Right cardiac atrium (tissue), 5 donors: Measurements from ENCODE around the gene SNX2. TPM values are rescaled to one million over a fixed set of nuclear protein-coding genes. Genes with fewer than 3 reads are reported as not detected.

Source experiments
- ATAC-seq, 2 donors: fragments of 200-7000 bp; cut with Tn5 transposase; one replicate each; pipeline versions ENCODE4 v1.8.0 to v1.9.1; 2020; ENCODE audit warnings: moderate library complexity in 2 of 2, mild to moderate bottlenecking in 1 of 2
- DNase-seq, 3 donors: peaks; one replicate each; pipeline ENCODE4 v3.0.0-alpha.2; 2020
- H3K27ac ChIP-seq: one replicate; pipeline ENCODE4 v1.5.1; 2013; ENCODE audit warnings: mild to moderate bottlenecking, low read length, control low read depth, moderate library complexity
- H3K27me3 ChIP-seq: one replicate; pipeline ENCODE4 v1.6.1; 2013; ENCODE audit not compliant: control insufficient read depth, insufficient read depth
- H3K4me1 ChIP-seq: one replicate; pipeline ENCODE4 v1.6.1; 2013; ENCODE audit warnings: low read length; ENCODE audit not compliant: control insufficient read depth, insufficient read depth
- H3K4me3 ChIP-seq: one replicate; pipeline ENCODE4 v1.5.1; 2013; ENCODE audit warnings: low read length, control low read depth
- H3K9me3 ChIP-seq: one replicate; pipeline ENCODE4 v1.6.1; 2013; ENCODE audit warnings: low read length; ENCODE audit not compliant: control insufficient read depth
- WGBS: extraction: QIAGEN DNeasy Blood & Tissue Kit; methylation state at CpG from one replicate; pipeline ENCODE4 v1.1.7; 2013; 5-methylcytosine and 5-hydroxymethylcytosine counted together
- intact Hi-C, 4 donors: fragments of 100-400 bp; cut with DNase I; formaldehyde crosslinking; loops; one replicate each; pipeline versions ENCODE4 v1.11.0 to v1.14.0; 2022 to 2023
- polyA plus RNA-seq: library from polyadenylated mRNA; stranded (reverse); fragments of 200-250 nt; gene quantifications from one replicate; pipeline ENCODE4 v1.2.3, GENCODE V29; 2013
- total RNA-seq, 4 donors: library from RNA; stranded (reverse); fragmentation: NEBNext Ultra II Directional; extraction: Animal tissue kit (Norgen Biotek cat#: 25700); gene quantifications; one replicate each; pipeline ENCODE4 v1.2.1, GENCODE V29; 2021
- donor health status: healthy with polysubstance abuse.
- donor health status: DM: no; HTN: yes; CAD: no.
- donor health status: DM: no; HTN: no; CAD: no.
- donor health status: DM: no; HTN: yes; CAD: no; lungs with severe emphysema.
- donor health status: DM: yes; HTN: yes; CAD: no.

The SNX2 gene
- total and polyA plus RNA-seq, 5 donors: 27.8 to 47.4 (median 43.6) TPM

- H3K9me3 ChIP-seq: no peaks in the 10 kb centered on the region
- DNase-seq (no peak), ATAC-seq (no peak)
- H3K4me3 ChIP-seq: no peak overlapping the region
- intact Hi-C loops: no loop called here
- no peaks in the 10 kb centered on the region for H3K4me1 ChIP-seq
- H3K27ac ChIP-seq: no peak overlapping the region
- no peaks in the 10 kb centered on the region for H3K27me3 ChIP-seq
- WGBS: 45% methylated on average over 1 of the region's 1 CpG
Observed at GRCh38 chr5:122772446-122772845, 2.4 kb upstream of the SNX2 start.

- DNase-seq (no peak), ATAC-seq (no peak)
- 44% methylated on average over 3 of the region's 3 CpGs for WGBS
- H3K9me3 ChIP-seq: no peaks in the 10 kb centered on the region
- peaks cover 1% of the 10 kb centered on the region for H3K4me1 ChIP-seq
- no peaks in the 10 kb centered on the region for H3K27me3 ChIP-seq
- H3K27ac ChIP-seq: no peak overlapping the region
- no peak overlapping the region for H3K4me3 ChIP-seq
- intact Hi-C loops: no loop called here
Observed at GRCh38 chr5:122773619-122774018, 1.3 kb upstream of the SNX2 start.

GRCh38 chr5:122774519-122774860, 390 bp upstream of the SNX2 start:
- ATAC-seq (peak; percentile 51 to 65), DNase-seq (no peak)
- WGBS: 16% methylated on average over 8 of the region's 8 CpGs
- intact Hi-C loops: no loop called here
- H3K9me3 ChIP-seq: no peaks in the 10 kb centered on the region
- no peaks in the 10 kb centered on the region for H3K27me3 ChIP-seq
- peak overlapping the region; percentile 6 for H3K27ac ChIP-seq
- peaks cover 1% of the 10 kb centered on the region for H3K4me1 ChIP-seq
- peak overlapping the region; percentile 93 for H3K4me3 ChIP-seq

GRCh38 chr5:122775550-122776542, 966 bp downstream of the SNX2 start:
- ATAC-seq: peak; percentile 6 to 11
- intact Hi-C loops: no loop called here
- Histone ChIP-seq H3K4me1 (peaks cover 1% of the 10 kb centered on the region), H3K27ac (peak overlapping the region; percentile 90), H3K27me3 (no peaks in the 10 kb centered on the region), H3K9me3 (no peaks in the 10 kb centered on the region), H3K4me3 (peak overlapping the region; percentile 93)
- DNase-seq: no peak
- WGBS: 8% methylated on average over 14 of the region's 14 CpGs

GRCh38 chr5:122778157-122778556, 3.3 kb downstream of the SNX2 start:
- 96% methylated on average over 4 of the region's 4 CpGs for WGBS
- H3K4me3 ChIP-seq: no peak overlapping the region
- no peak for ATAC-seq
- no peaks in the 10 kb centered on the region for H3K9me3 ChIP-seq
- H3K27ac ChIP-seq: no peak overlapping the region
- no peaks in the 10 kb centered on the region for H3K27me3 ChIP-seq
- DNase-seq: no peak
- H3K4me1 ChIP-seq: peaks cover 1% of the 10 kb centered on the region
- intact Hi-C loops: no loop called here

GRCh38 chr5:122779451-122779850, 4.6 kb downstream of the SNX2 start:
- ATAC-seq (no peak), DNase-seq (no peak)
- Histone ChIP-seq H3K4me3 (no peak overlapping the region), H3K9me3 (no peaks in the 10 kb centered on the region), H3K27me3 (no peaks in the 10 kb centered on the region), H3K4me1 (peaks cover 1% of the 10 kb centered on the region), H3K27ac (no peak overlapping the region)
- intact Hi-C loops: no loop called here
- WGBS: 97% methylated on average over 4 of the region's 4 CpGs

- H3K4me3 ChIP-seq: no peak overlapping the region
Observed at GRCh38 chr5:122780296-122780695, 5.4 kb downstream of the SNX2 start.

GRCh38 chr5:122781465-122781864, 6.6 kb downstream of the SNX2 start:
- ATAC-seq (no peak), DNase-seq (no peak)
- intact Hi-C loops: no loop called here
- H3K27ac ChIP-seq: no peak overlapping the region
- H3K4me1 ChIP-seq: peaks cover 1% of the 10 kb centered on the region
- no peaks in the 10 kb centered on the region for H3K27me3 ChIP-seq
- H3K4me3 ChIP-seq: no peak overlapping the region
- 0% methylated on average over 1 of the region's 1 CpG for WGBS
- no peaks in the 10 kb centered on the region for H3K9me3 ChIP-seq

More at GRCh38 chr5:122780296-122780695, 5.4 kb downstream of the SNX2 start:
- no peak overlapping the region for H3K27ac ChIP-seq
- WGBS: 97% methylated on average over 4 of the region's 4 CpGs
- no peaks in the 10 kb centered on the region for H3K27me3 ChIP-seq
- H3K9me3 ChIP-seq: no peaks in the 10 kb centered on the region
- ATAC-seq (no peak), DNase-seq (no peak)
- intact Hi-C loops: no loop called here
- peaks cover 1% of the 10 kb centered on the region for H3K4me1 ChIP-seq

- Histone ChIP-seq H3K4me3 (no peak overlapping the region), H3K9me3 (no peaks in the 10 kb centered on the region), H3K4me1 (no peaks in the 10 kb centered on the region), H3K27me3 (no peaks in the 10 kb centered on the region), H3K27ac (no peak overlapping the region)
- 93% methylated on average over 1 of the region's 1 CpG for WGBS
- intact Hi-C loops: no loop called here
- DNase-seq (no peak), ATAC-seq (no peak)
Observed at GRCh38 chr5:122785294-122785693, 10.4 kb downstream of the SNX2 start.

- Histone ChIP-seq H3K9me3 (no peaks in the 10 kb centered on the region), H3K4me3 (no peak overlapping the region), H3K4me1 (no peaks in the 10 kb centered on the region), H3K27me3 (no peaks in the 10 kb centered on the region), H3K27ac (no peak overlapping the region)
- 92% methylated on average over 1 of the region's 1 CpG for WGBS
- DNase-seq (no peak), ATAC-seq (no peak)
- intact Hi-C loops: no loop called here
Observed at GRCh38 chr5:122788371-122788770, 13.5 kb downstream of the SNX2 start.

- ATAC-seq (no peak), DNase-seq (no peak)
- Histone ChIP-seq H3K4me1 (no peaks in the 10 kb centered on the region), H3K4me3 (no peak overlapping the region), H3K9me3 (no peaks in the 10 kb centered on the region), H3K27ac (no peak overlapping the region), H3K27me3 (no peaks in the 10 kb centered on the region)
- intact Hi-C loops: no loop called here
Observed at GRCh38 chr5:122788996-122789395, 14.1 kb downstream of the SNX2 start.
